Osteoblast (primary cell): Measurements from ENCODE around the gene AKAP13. TPM values are rescaled to one million over a fixed set of nuclear protein-coding genes. Genes with fewer than 3 reads are reported as not detected.

Experiments used
- DNase-seq: peaks from one replicate; pipeline ENCODE4 v3.0.0; 2011; ENCODE audit warnings: low spot score, mixed read lengths; ENCODE audit not compliant: insufficient read length; ENCODE audit errors: missing footprints
- H2AFZ ChIP-seq: 2 replicates; pipeline ENCODE4 v1.6.0; 2011; ENCODE audit warnings: mild to moderate bottlenecking, low read length
- H3K27ac ChIP-seq: 2 replicates; pipeline ENCODE4 v1.5.1; 2011; ENCODE audit warnings: mild to moderate bottlenecking, low read depth, low read length, moderate library complexity
- H3K27me3 ChIP-seq: 2 replicates; pipeline ENCODE4 v1.6.0; 2012; ENCODE audit warnings: mild to moderate bottlenecking, control low read depth, inconsistent platforms, low read length, moderate library complexity; ENCODE audit not compliant: insufficient read depth
- H3K36me3 ChIP-seq: 2 replicates; pipeline ENCODE4 v1.5.1; 2011; ENCODE audit warnings: mild to moderate bottlenecking, low read length, control low read depth, moderate library complexity; ENCODE audit not compliant: insufficient read depth
- H3K4me1 ChIP-seq: 2 replicates; pipeline ENCODE4 v1.5.1; 2011; ENCODE audit warnings: mild to moderate bottlenecking, low read length, control low read depth, moderate library complexity; ENCODE audit not compliant: insufficient read depth
- H3K4me2 ChIP-seq: 2 replicates; pipeline ENCODE4 v1.6.0; 2011; ENCODE audit warnings: mild to moderate bottlenecking, low read length; ENCODE audit not compliant: insufficient read depth
- H3K4me3 ChIP-seq: fragments of 200-600 bp; sonication (generic); 3 replicates; pipeline ENCODE4 v1.5.1; 2012; ENCODE audit warnings: mild to moderate bottlenecking, low read length, inconsistent platforms; ENCODE audit not compliant: insufficient read depth
- H3K79me2 ChIP-seq: 2 replicates; pipeline ENCODE4 v1.6.0; 2012; ENCODE audit warnings: mild to moderate bottlenecking, low read length, control low read depth, inconsistent platforms; ENCODE audit not compliant: insufficient read depth
- H3K9me3 ChIP-seq: 2 replicates; pipeline ENCODE4 v1.5.1; 2011; ENCODE audit warnings: low read depth, low read length, control low read depth
- H4K20me1 ChIP-seq: 2 replicates; pipeline ENCODE4 v1.6.0; 2012; ENCODE audit warnings: mild to moderate bottlenecking, low read length, control low read depth; ENCODE audit not compliant: insufficient read depth
- CTCF ChIP-seq: IDR thresholded peaks from 2 replicates; pipeline ENCODE4 v1.5.1; 2011; ENCODE audit warnings: mild to moderate bottlenecking, low read depth, low read length, moderate library complexity; ENCODE audit errors: extremely low read depth
- total RNA-seq: library from RNA; depleted of rRNA; stranded (reverse); fragments of >200 nt; gene quantifications from 2 replicates; pipeline ENCODE4 v1.2.3, GENCODE V29; 2012

The AKAP13 gene
- total RNA-seq, 1 donor: 77.1 TPM

- no peak for TF ChIP-seq CTCF
- H3K9me3 ChIP-seq: no peaks in the 10 kb centered on the region
- peak; percentile 79 for DNase-seq
- peaks cover 6% of the 10 kb centered on the region for H4K20me1 ChIP-seq
- H2AFZ ChIP-seq: no peak overlapping the region
- peaks cover 25% of the 10 kb centered on the region for H3K36me3 ChIP-seq
- peak overlapping the region; percentile 57 for H3K4me2 ChIP-seq
- H3K79me2 ChIP-seq: no peaks in the 10 kb centered on the region
- H3K27ac ChIP-seq: no peak overlapping the region
- peaks cover 18% of the 10 kb centered on the region for H3K4me1 ChIP-seq
- no peaks in the 10 kb centered on the region for H3K27me3 ChIP-seq
- peak overlapping the region; percentile 26 for H3K4me3 ChIP-seq
These were observed 369.1 kb downstream of the AKAP13 start for GRCh38 chr15:85749261-85750151.

GRCh38 chr15:85750319-85751290 is 370.2 kb downstream of the AKAP13 start:
- Histone ChIP-seq H3K4me2 (peak overlapping the region; percentile 57), H3K79me2 (no peaks in the 10 kb centered on the region), H3K36me3 (peaks cover 14% of the 10 kb centered on the region), H2AFZ (no peak overlapping the region), H3K9me3 (no peaks in the 10 kb centered on the region), H3K27ac (no peak overlapping the region), H4K20me1 (peaks cover 6% of the 10 kb centered on the region), H3K4me3 (peak overlapping the region; percentile 26), H3K27me3 (no peaks in the 10 kb centered on the region), H3K4me1 (peaks cover 18% of the 10 kb centered on the region)
- peak; percentile 96 for DNase-seq
- TF ChIP-seq CTCF: no peak

GRCh38 chr15:85751291-85752123 is 371.1 kb downstream of the AKAP13 start:
- H3K4me2 ChIP-seq: no peak overlapping the region

More at GRCh38 chr15:85751291-85752123, 371.1 kb downstream of the AKAP13 start:
- Histone ChIP-seq H4K20me1 (peaks cover 6% of the 10 kb centered on the region), H3K27ac (no peak overlapping the region), H3K36me3 (peaks cover 7% of the 10 kb centered on the region), H3K27me3 (no peaks in the 10 kb centered on the region), H3K9me3 (no peaks in the 10 kb centered on the region), H3K4me1 (peaks cover 18% of the 10 kb centered on the region), H3K4me3 (no peak overlapping the region), H3K79me2 (no peaks in the 10 kb centered on the region), H2AFZ (no peak overlapping the region)
- DNase-seq: peak; percentile 72
- TF ChIP-seq CTCF: no peak
